A549 (cell line): Measurements from ENCODE around the gene RIC1.

Source experiments
- CBX2 ChIP-seq: fragments of 200-600 bp; sonication (generic); IDR thresholded peaks from 2 replicates; pipeline ENCODE4 v1.6.1; 2016; ENCODE audit warnings: low read depth, mild to moderate bottlenecking, borderline replicate concordance
- CEBPB ChIP-seq, 2 experiments: fragments of >200 bp in 1 of 2; sonication (Bioruptor Twin) in 1 of 2; formaldehyde crosslinking in 1 of 2; IDR thresholded peaks; 2 replicates each; pipeline ENCODE4 v1.6.1; 2012 to 2016
- CHD2 ChIP-seq: fragments of 150-350 bp; IDR thresholded peaks from 2 replicates; pipeline ENCODE4 v1.6.1; 2014; ENCODE audit warnings: low read length; ENCODE audit not compliant: partially characterized antibody
- JUNB ChIP-seq: fragments of >200 bp; sonication (Bioruptor Twin); formaldehyde crosslinking; IDR thresholded peaks from 2 replicates; pipeline ENCODE4 v1.6.1; 2016
- NPAS2 ChIP-seq: fragments of 250-450 bp; sonication (Bioruptor Pico); IDR thresholded peaks from 2 replicates; pipeline ENCODE4 v1.8.0; 2022; ENCODE audit warnings: mild to moderate bottlenecking, moderate library complexity, borderline replicate concordance
- PHF8 ChIP-seq: fragments of 200-600 bp; sonication (generic); IDR thresholded peaks from 2 replicates; pipeline ENCODE4 v1.6.1; 2016; ENCODE audit warnings: low read depth, mild to moderate bottlenecking, antibody characterized with exemption, moderate library complexity, borderline replicate concordance
- POLR2A ChIP-seq: IDR thresholded peaks from 2 replicates; pipeline ENCODE4 v1.6.1; 2012; ENCODE audit warnings: mild to moderate bottlenecking, low read length
- POLR2AphosphoS2 ChIP-seq: conservative IDR thresholded peaks from 2 replicates; pipeline ENCODE4 v1.6.1; 2012; ENCODE audit warnings: low read length, improper control_type of control experiment, inconsistent platforms
- RAD21 ChIP-seq, 2 experiments: fragments of >200 bp in 1 of 2; sonication (Bioruptor Twin) in 1 of 2; formaldehyde crosslinking in 1 of 2; IDR thresholded peaks in 1 of 2; conservative IDR thresholded peaks in 1 of 2; 2 replicates in 1 of 2; 3 replicates in 1 of 2; pipeline ENCODE4 v1.6.1; 2012 to 2018; ENCODE audit warnings: inconsistent platforms in 1 of 2
- REST ChIP-seq: fragments of 200-600 bp; sonication (generic); IDR thresholded peaks from 2 replicates; pipeline ENCODE4 v1.6.1; 2016; ENCODE audit warnings: antibody characterized with exemption, mild to moderate bottlenecking, moderate library complexity
- RFX5 ChIP-seq: fragments of 450-650 bp; IDR thresholded peaks from 2 replicates; pipeline ENCODE4 v1.7.1; 2014; ENCODE audit warnings: antibody characterized with exemption, mild to moderate bottlenecking, moderate library complexity
- RNF2 ChIP-seq: fragments of 200-600 bp; sonication (generic); IDR thresholded peaks from 2 replicates; pipeline ENCODE4 v1.6.1; 2016; ENCODE audit warnings: low read depth, mild to moderate bottlenecking, antibody characterized with exemption, moderate library complexity, borderline replicate concordance
- TF ChIP-seq, protein P1 (sequence below): IDR thresholded peaks from 2 replicates; pipeline ENCODE4 v1.6.1; 2012
- TF ChIP-seq, protein P2 (sequence below): fragments of >200 bp; sonication (Bioruptor Twin); formaldehyde crosslinking; IDR thresholded peaks from 3 replicates; pipeline ENCODE4 v1.5.1; 2016

- TF ChIP-seq RFX5 (no peak), CBX2 (no peak), NPAS2 (CRISPR knock-in tag) (no peak), JUNB (no peak), POLR2A (no peak), REST (no peak), POLR2AphosphoS2 (no peak), CEBPB (IDR thresholded peaks at IDR 0.05) (no peak), PHF8 (no peak), RNF2 (no peak), RAD21 (conservative IDR thresholded peaks at IDR 0.05 in 1 of 2, IDR thresholded peaks at IDR 0.05 in 1 of 2) (no peak), CHD2 (no peak)
- TF ChIP-seq, protein P1, sequence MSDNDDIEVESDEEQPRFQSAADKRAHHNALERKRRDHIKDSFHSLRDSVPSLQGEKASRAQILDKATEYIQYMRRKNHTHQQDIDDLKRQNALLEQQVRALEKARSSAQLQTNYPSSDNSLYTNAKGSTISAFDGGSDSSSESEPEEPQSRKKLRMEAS, result no peak
- TF ChIP-seq, protein P2, sequence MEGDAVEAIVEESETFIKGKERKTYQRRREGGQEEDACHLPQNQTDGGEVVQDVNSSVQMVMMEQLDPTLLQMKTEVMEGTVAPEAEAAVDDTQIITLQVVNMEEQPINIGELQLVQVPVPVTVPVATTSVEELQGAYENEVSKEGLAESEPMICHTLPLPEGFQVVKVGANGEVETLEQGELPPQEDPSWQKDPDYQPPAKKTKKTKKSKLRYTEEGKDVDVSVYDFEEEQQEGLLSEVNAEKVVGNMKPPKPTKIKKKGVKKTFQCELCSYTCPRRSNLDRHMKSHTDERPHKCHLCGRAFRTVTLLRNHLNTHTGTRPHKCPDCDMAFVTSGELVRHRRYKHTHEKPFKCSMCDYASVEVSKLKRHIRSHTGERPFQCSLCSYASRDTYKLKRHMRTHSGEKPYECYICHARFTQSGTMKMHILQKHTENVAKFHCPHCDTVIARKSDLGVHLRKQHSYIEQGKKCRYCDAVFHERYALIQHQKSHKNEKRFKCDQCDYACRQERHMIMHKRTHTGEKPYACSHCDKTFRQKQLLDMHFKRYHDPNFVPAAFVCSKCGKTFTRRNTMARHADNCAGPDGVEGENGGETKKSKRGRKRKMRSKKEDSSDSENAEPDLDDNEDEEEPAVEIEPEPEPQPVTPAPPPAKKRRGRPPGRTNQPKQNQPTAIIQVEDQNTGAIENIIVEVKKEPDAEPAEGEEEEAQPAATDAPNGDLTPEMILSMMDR, result no peak
Observed at GRCh38 chr9:5630081-5630507, 1.2 kb downstream of the RIC1 start.
